ENCODE measurements around the gene C10orf120.

- no peak for TF ChIP-seq CTCF (conservative IDR thresholded peaks at IDR 0.05 in 1 of 2, IDR thresholded peaks at IDR 0.05 in 1 of 2; ENCODE audit: low read depth in 1 of 2, low read length in 2 of 2)
- TF ChIP-seq EZH2 (IDR thresholded peaks at IDR 0.05; ENCODE audit: low read length, missing control alignments): no peak
These were observed 21.4 kb downstream of the C10orf120 start for GRCh38 chr10:122678266-122678665.

All from fibroblast of lung (primary cell).